Panc1 (cell line): Measurements from ENCODE around the gene APOM. TPM values are rescaled to one million over a fixed set of nuclear protein-coding genes. Genes with fewer than 3 reads are reported as not detected.
A peak's percentile ranks its signal among the peaks of the same experiment; 100 is the strongest.

Source experiments
- ATAC-seq: fragments of 200-7000 bp; cut with Tn5 transposase; 2 replicates; pipeline ENCODE4 v1.9.1; 2020; ENCODE audit warnings: mild to moderate bottlenecking, moderate library complexity
- BruUV-seq: library from RNA; stranded (reverse); fragments of 400-500 nt; replicated peaks from 2 replicates; lab custom pipeline; 2021; lab: Mats Ljungman, UMichigan
- CTCF ChIA-PET: fragments of 300-600 bp; sonication (Branson Sonifier 250); formaldehyde crosslinking; loops from one replicate; lab custom pipeline; 2022; ENCODE audit warnings: antibody characterized with exemption; lab: Charles Lee
- POLR2A ChIA-PET: fragments of 300-600 bp; sonication (Branson Sonifier 250); formaldehyde crosslinking; loops from one replicate; lab custom pipeline; 2022; ENCODE audit warnings: antibody characterized with exemption; lab: Charles Lee
- DNase-seq: peaks from one replicate; pipeline ENCODE4 v3.0.0-alpha.2; 2010; ENCODE audit warnings: low read depth, low spot score
- H3K27ac ChIP-seq: 2 replicates; pipeline ENCODE4 v1.5.1; 2011; ENCODE audit warnings: mild to moderate bottlenecking, low read length, inconsistent platforms
- H3K27me3 ChIP-seq: fragments of 200-500 bp; sonication (Bioruptor generic); 2 replicates; pipeline ENCODE4 v1.6.0; 2014; ENCODE audit warnings: low read length, inconsistent platforms; ENCODE audit not compliant: control insufficient read depth, insufficient read depth
- H3K36me3 ChIP-seq: fragments of 200-500 bp; sonication (Bioruptor generic); 2 replicates; pipeline ENCODE4 v1.5.1; 2014; ENCODE audit warnings: inconsistent platforms, mild to moderate bottlenecking, low read length, moderate library complexity; ENCODE audit not compliant: control insufficient read depth, insufficient read depth
- H3K4me1 ChIP-seq: 2 replicates; pipeline ENCODE4 v1.5.1; 2011; ENCODE audit warnings: inconsistent platforms, mild to moderate bottlenecking, low read length, moderate library complexity; ENCODE audit not compliant: control insufficient read depth, insufficient read depth
- H3K4me3 ChIP-seq, 2 experiments: 2 replicates each; pipeline ENCODE4 v1.5.1; 2011 to 2012; ENCODE audit warnings: low read depth in 2 of 2, low read length in 2 of 2, mild to moderate bottlenecking in 2 of 2, inconsistent platforms in 1 of 2, moderate library complexity in 1 of 2
- H3K9me3 ChIP-seq: fragments of 200-500 bp; sonication (Bioruptor generic); 2 replicates; pipeline ENCODE4 v1.5.1; 2014; ENCODE audit warnings: low read depth, mild to moderate bottlenecking, inconsistent platforms, low read length, moderate library complexity; ENCODE audit not compliant: control insufficient read depth, insufficient read depth
- CTCF ChIP-seq: fragments of 450-650 bp; IDR thresholded peaks from 2 replicates; pipeline ENCODE4 v1.5.1; 2017; ENCODE audit warnings: mild to moderate bottlenecking
- POLR2AphosphoS5 ChIP-seq: IDR thresholded peaks from 2 replicates; pipeline ENCODE4 v1.6.1; 2012; ENCODE audit warnings: mild to moderate bottlenecking, low read depth, low read length, moderate library complexity
- SIN3A ChIP-seq: IDR thresholded peaks from 2 replicates; pipeline ENCODE4 v1.6.1; 2012; ENCODE audit warnings: low read depth, mild to moderate bottlenecking, low read length, moderate library complexity, borderline replicate concordance; ENCODE audit not compliant: insufficient read depth
- TCF7L2 ChIP-seq: IDR thresholded peaks from 2 replicates; pipeline ENCODE4 v1.6.1; 2011; ENCODE audit warnings: mild to moderate bottlenecking, low read depth, low read length, inconsistent platforms
- in situ Hi-C: cut with HindIII; loops from 2 replicates; pipeline ENCODE4 v1.10.0; 2016; ENCODE audit warnings: low sequenced_read_pairs, low pct_unique_long_range_greater_than_20kb
- intact Hi-C: fragments of 100-400 bp; cut with micrococcal nuclease; formaldehyde crosslinking; loops from one replicate; pipeline ENCODE4 v1.10.0; 2022; ENCODE audit not compliant: unreplicated experiment
- total RNA-seq: library from RNA; stranded (reverse); gene quantifications from one replicate; pipeline ENCODE4 v1.2.1, GENCODE V29; 2021; ENCODE audit not compliant: unreplicated experiment
- TF ChIP-seq, protein P1 (sequence below), 2 experiments: IDR thresholded peaks; 2 replicates each; pipeline ENCODE4 v1.6.1; 2011 to 2012; ENCODE audit warnings: low read depth in 2 of 2, control low read depth in 1 of 2, low read length in 1 of 2, mild to moderate bottlenecking in 1 of 2, moderate library complexity in 1 of 2; ENCODE audit not compliant: insufficient read depth in 1 of 2

APOM gene
- total RNA-seq, 1 experiment from 2014 or later, result 1.8 TPM

DNA sequence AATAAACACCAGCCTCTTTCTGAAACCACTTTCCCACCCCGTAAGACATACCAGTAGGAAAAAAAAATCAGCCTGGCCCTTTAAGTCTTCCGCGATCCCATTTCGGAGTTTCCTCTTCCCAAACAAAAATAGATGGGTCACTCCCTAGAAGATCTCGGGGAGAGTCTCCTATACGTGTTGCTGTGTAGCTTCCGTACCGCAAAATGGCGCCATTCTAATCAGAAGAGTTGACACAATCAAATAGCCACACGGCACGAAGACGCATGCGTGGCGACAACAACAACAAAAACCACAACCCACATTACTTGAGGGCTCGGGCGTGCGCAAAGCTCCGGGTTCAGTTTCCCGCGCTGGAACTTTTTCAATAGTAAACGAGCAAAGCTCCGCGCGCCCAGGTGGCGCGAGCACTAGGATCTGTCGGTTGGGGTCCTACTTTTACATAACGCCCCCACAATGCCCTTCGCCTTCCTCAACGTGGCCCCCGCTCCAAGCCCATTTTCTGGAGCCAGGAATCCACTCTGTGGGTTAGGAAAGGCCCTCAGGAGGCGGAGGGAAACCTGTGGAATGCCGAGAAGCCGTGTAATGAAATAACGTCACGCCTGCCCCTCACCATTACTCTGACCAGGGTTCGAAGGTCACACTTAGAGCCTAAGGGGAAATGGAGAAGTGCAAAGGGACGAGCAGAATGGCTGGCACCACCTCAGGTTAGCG, 9.3 kb downstream of the APOM start, which contains the start of gene GPANK1:
Gene GPANK1 (minus strand): TSS at position 208 of the 711 bp plus-strand sequence. CDS start 519 bp downstream, outside the sequence.
- CTCF ChIA-PET, result no interaction called here
- in situ Hi-C loops, result no loop called here
- DNase-seq (peak; percentile 87), ATAC-seq (peak; percentile 57)
- peaks cover 33% of the 10 kb centered on the region for H3K36me3 ChIP-seq
- TF ChIP-seq, protein P1, sequence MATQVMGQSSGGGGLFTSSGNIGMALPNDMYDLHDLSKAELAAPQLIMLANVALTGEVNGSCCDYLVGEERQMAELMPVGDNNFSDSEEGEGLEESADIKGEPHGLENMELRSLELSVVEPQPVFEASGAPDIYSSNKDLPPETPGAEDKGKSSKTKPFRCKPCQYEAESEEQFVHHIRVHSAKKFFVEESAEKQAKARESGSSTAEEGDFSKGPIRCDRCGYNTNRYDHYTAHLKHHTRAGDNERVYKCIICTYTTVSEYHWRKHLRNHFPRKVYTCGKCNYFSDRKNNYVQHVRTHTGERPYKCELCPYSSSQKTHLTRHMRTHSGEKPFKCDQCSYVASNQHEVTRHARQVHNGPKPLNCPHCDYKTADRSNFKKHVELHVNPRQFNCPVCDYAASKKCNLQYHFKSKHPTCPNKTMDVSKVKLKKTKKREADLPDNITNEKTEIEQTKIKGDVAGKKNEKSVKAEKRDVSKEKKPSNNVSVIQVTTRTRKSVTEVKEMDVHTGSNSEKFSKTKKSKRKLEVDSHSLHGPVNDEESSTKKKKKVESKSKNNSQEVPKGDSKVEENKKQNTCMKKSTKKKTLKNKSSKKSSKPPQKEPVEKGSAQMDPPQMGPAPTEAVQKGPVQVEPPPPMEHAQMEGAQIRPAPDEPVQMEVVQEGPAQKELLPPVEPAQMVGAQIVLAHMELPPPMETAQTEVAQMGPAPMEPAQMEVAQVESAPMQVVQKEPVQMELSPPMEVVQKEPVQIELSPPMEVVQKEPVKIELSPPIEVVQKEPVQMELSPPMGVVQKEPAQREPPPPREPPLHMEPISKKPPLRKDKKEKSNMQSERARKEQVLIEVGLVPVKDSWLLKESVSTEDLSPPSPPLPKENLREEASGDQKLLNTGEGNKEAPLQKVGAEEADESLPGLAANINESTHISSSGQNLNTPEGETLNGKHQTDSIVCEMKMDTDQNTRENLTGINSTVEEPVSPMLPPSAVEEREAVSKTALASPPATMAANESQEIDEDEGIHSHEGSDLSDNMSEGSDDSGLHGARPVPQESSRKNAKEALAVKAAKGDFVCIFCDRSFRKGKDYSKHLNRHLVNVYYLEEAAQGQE (IDR thresholded peaks at IDR 0.05; ENCODE audit: insufficient read depth in 1 of 2, low read depth in 2 of 2, low read length in 1 of 2), result no peak
- TF ChIP-seq CTCF (no peak), SIN3A (no peak), POLR2AphosphoS5 (peak; percentile 30; the same call in 1 of the 2 replicates), TCF7L2 (peak; percentile 49; the same call in 1 of the 2 replicates)
- peaks cover 14% of the 10 kb centered on the region for H3K4me1 ChIP-seq
- H3K27me3 ChIP-seq, result no peaks in the 10 kb centered on the region
- BruUV-seq, result no TSS peak
- peak within 1 kb of the TSS; percentile 94 for H3K27ac ChIP-seq
- intact Hi-C loops, result no loop called here
- POLR2A ChIA-PET, result interaction anchor here (0.6 kb wide), 2 partner anchors 40 to 166 kb away, joined by 4 to 15 read pairs; no protein-coding TSS in a partner anchor
- H3K4me3 ChIP-seq, result peak within 1 kb of the TSS; percentile 76 to 94
- H3K9me3 ChIP-seq, result no peaks in the 10 kb centered on the region

- BruUV-seq, result no TSS peak
- TF ChIP-seq CTCF, result no peak
- peak; percentile 64; the same call in 1 of the 2 replicates for TF ChIP-seq POLR2AphosphoS5
- TF ChIP-seq TCF7L2, result no peak
- TF ChIP-seq SIN3A, result 0 out of 2 replicates have a peak, but pooled peaks have one; percentile 74
- TF ChIP-seq, protein P1 (IDR thresholded peaks at IDR 0.05; ENCODE audit: insufficient read depth in 1 of 2, low read depth in 2 of 2, low read length in 1 of 2), result no peak
- H3K36me3 ChIP-seq, result peaks cover 36% of the 10 kb centered on the region
- H3K9me3 ChIP-seq, result no peaks in the 10 kb centered on the region
- POLR2A ChIA-PET, result interaction anchor here (0.6 kb wide), 1 partner anchor 39 kb away, joined by 4 read pairs; no protein-coding TSS in a partner anchor
- H3K4me1 ChIP-seq, result peaks cover 14% of the 10 kb centered on the region
- in situ Hi-C loops (no loop called here), intact Hi-C loops (no loop called here)
- DNase-seq (peak; percentile 88), ATAC-seq (peak; percentile 91)
- no peaks in the 10 kb centered on the region for H3K27me3 ChIP-seq
- peak within 1 kb of the TSS; percentile 76 to 94 for H3K4me3 ChIP-seq
- H3K27ac ChIP-seq, result peak within 1 kb of the TSS; percentile 96
- CTCF ChIA-PET, result no interaction called here
Measured at GRCh38 chr6:31665501-31666336, 10.0 kb downstream of the APOM start, which contains the start of gene CSNK2B. TSS of gene CSNK2B (plus strand) at chr6:31666080. CDS start at chr6:31666832, 752 bp downstream.
